Lower leg skin (tissue), 4 donors: ENCODE results near the gene BRD8. TPM values are rescaled to one million over a fixed set of nuclear protein-coding genes. Genes with fewer than 3 reads are reported as not detected.

Source experiments
- DNase-seq, 2 donors: peaks; one replicate each; pipeline ENCODE4 v3.0.0-alpha.2; 2019; ENCODE audit warnings: low spot score in 2 of 2
- H3K4me3 ChIP-seq: fragments of 200-600 bp; sonication (generic); 2 replicates; pipeline ENCODE4 v1.5.1; 2017; ENCODE audit warnings: mild to moderate bottlenecking, low read depth; ENCODE audit not compliant: poor library complexity, severe bottlenecking
- POLR2A ChIP-seq, 2 donors: fragments of 450-650 bp; IDR thresholded peaks; one replicate each; pipeline ENCODE4 v1.6.1; 2016 to 2017; ENCODE audit warnings: antibody characterized with exemption in 2 of 2, mild to moderate bottlenecking in 1 of 2, moderate library complexity in 1 of 2
- whole genome bisulfite sequencing, 2 donors: methylation state at CpG; one replicate each; pipeline ENCODE4 v1.1.5; 2018; 5-methylcytosine and 5-hydroxymethylcytosine counted together
- intact Hi-C: fragments of 100-400 bp; cut with DNase I; formaldehyde crosslinking; loops from one replicate; pipeline ENCODE4 v1.15.0; 2023; ENCODE audit warnings: low total_unique reads
- total RNA-seq, 4 donors: library from RNA; depleted of rRNA; stranded (reverse); fragments of >200 nt; gene quantifications; one replicate each; pipeline ENCODE4 v1.1.0, GENCODE V29; 2016
- TF ChIP-seq, protein P1 (sequence below), 3 donors: fragments of 450-650 bp; IDR thresholded peaks; one replicate each; pipeline ENCODE4 v1.5.1; 2016; ENCODE audit warnings: antibody characterized with exemption in 3 of 3, mild to moderate bottlenecking in 3 of 3, moderate library complexity in 2 of 3

Gene BRD8
- total RNA-seq, 4 donors from 2014 or later: 19.5 to 42.8 (median 31.0) TPM

DNA sequence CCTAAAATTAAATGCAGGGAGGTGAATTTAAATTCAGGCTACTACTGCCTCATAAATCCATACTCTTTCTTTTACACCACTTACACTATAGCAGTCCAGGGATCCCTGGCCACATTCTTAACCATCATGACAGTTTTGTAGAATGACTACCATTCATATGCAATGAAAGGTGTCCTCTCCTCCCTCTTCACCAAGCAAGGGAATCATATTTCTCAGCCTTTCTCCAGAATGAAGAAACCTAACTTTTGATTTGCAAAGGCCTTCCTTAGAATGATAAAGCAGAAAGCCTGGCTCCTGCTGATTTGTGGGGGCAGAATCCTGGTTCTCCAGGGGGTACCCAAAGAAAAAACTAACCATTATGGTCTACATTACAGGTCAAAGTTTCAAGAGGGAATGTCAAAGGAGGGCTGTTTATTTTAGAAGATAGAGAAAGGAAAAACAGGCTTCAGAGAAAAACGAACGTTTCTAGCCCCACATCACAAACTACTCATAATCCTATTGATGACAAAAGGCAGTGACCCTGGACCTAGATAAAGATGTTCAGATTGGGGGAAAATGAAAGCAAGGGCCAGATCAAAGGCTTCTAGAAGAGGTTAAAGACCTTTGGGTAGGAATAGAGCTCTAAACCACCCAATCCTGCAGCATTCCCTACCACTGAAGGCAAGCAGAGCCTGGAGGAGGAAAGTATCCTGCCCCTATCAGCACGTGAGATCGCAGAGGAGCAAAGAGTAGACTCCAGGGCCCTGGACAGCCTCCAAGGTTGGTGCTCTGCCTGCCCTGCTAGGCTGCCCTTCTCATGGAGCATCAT, 83.1 kb downstream of the BRD8 start:
- peak in 1 of 2 donors; percentile 42 for DNase-seq
- 49 to 56% methylated on average over 4 of the region's 4 CpGs for WGBS, 2 donors
- intact Hi-C loops: no loop called here
- H3K4me3 ChIP-seq: no peak overlapping the region
- TF ChIP-seq, protein P1, sequence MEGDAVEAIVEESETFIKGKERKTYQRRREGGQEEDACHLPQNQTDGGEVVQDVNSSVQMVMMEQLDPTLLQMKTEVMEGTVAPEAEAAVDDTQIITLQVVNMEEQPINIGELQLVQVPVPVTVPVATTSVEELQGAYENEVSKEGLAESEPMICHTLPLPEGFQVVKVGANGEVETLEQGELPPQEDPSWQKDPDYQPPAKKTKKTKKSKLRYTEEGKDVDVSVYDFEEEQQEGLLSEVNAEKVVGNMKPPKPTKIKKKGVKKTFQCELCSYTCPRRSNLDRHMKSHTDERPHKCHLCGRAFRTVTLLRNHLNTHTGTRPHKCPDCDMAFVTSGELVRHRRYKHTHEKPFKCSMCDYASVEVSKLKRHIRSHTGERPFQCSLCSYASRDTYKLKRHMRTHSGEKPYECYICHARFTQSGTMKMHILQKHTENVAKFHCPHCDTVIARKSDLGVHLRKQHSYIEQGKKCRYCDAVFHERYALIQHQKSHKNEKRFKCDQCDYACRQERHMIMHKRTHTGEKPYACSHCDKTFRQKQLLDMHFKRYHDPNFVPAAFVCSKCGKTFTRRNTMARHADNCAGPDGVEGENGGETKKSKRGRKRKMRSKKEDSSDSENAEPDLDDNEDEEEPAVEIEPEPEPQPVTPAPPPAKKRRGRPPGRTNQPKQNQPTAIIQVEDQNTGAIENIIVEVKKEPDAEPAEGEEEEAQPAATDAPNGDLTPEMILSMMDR (IDR thresholded peaks at IDR 0.05): no peak
- no peak for TF ChIP-seq POLR2A (IDR thresholded peaks at IDR 0.05)

DNA sequence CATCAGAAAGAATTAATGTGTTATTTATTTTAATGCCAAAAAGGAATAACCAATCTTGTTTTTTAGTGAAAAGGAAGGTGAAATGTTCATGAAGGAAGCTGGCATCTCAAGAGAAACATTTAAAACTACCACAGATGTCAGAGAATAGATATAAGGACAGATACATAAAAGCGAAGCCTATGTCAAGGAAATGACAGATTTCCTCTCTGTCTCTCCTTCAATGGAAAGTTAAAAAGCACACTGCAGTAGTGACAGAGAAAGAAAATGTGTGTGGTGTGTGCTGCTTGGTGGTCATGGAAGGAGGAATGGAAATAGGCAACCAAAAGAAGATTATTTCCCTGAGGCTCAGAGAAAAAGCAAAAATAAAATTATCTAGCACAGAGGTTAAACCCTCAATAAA, 85.4 kb downstream of the BRD8 start:
- DNase-seq: no peak
- intact Hi-C loops: no loop called here
- 52 to 59% methylated on average over 1 of the region's 1 CpG for WGBS, 2 donors
- TF ChIP-seq POLR2A (IDR thresholded peaks at IDR 0.05): no peak
- TF ChIP-seq, protein P1 (IDR thresholded peaks at IDR 0.05): no peak
- no peak overlapping the region for H3K4me3 ChIP-seq

DNA sequence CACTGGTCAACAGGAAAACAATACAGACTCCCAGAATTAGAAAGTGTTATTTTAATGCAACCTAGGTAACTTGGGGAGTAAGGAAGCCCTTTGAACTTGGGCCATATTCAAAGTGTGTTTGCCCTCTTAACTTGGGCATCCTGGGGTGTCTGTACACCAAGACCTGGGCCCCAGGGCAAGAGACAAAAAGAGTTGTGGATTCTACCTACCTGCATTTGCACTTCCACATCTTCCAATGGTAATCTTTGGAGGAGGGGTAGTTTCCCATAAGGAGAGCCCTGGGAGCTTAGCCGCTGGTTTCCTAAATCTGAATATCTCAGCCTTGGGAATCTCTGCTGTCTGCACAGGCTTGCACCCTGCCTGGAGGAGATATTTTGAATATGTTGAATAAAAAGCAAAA, 86.1 kb downstream of the BRD8 start:
- intact Hi-C loops: no loop called here
- WGBS, 2 donors: 57 to 77% methylated on average over 1 of the region's 1 CpG

DNA sequence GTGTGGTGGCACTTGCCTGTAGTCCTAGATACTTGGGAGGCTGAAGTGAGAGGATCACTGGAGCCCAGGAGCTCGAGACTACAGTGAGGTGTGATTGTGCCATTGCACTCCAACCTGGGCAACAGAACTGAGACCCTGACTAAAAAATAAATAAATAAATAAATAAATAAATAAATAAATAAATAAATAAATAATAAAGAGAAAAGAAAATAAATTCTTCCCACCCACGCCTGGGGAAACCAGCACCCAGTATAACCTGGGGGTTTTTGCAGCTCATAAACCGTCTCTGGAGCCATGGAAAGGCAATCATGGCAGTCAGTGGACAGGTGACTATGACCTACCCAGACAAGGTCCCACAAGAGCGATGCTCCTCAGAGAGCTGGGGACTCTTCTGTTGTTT, 86.7 kb downstream of the BRD8 start:
- intact Hi-C loops: no loop called here
- TF ChIP-seq, protein P1 (IDR thresholded peaks at IDR 0.05): no peak
- TF ChIP-seq POLR2A (IDR thresholded peaks at IDR 0.05): no peak
- WGBS, 2 donors: 81 to 84% methylated on average over 4 of the region's 4 CpGs

More for the DNA sequence above, 86.1 kb downstream of the BRD8 start:
- TF ChIP-seq, protein P1 (IDR thresholded peaks at IDR 0.05): no peak
- TF ChIP-seq POLR2A (IDR thresholded peaks at IDR 0.05): no peak
- no peak overlapping the region for H3K4me3 ChIP-seq
- peak in 1 of 2 donors; percentile 26 for DNase-seq

More for the DNA sequence above, 86.7 kb downstream of the BRD8 start:
- no peak overlapping the region for H3K4me3 ChIP-seq
- no peak for DNase-seq

Other genes starting within 250 kb of the BRD8 start
- 10 to 100 TPM; 17.9 to 25.6 (median 21.4) TPM for gene FAM13B, start 145.6 kb downstream of the BRD8 start, total RNA-seq
- gene WNT8A, start 94.6 kb downstream of the BRD8 start, total RNA-seq: not detected
- gene NME5, start 39.2 kb downstream of the BRD8 start, total RNA-seq: 1 to 10 TPM in 1 of 4 donors, under 1 TPM in 1, not detected in 2; 0.49 to 1.7 TPM
- gene KIF20A, start 482 bp upstream of the BRD8 start, total RNA-seq: 1 to 10 TPM; 1.3 to 3.2 (median 2.3) TPM
- 10 to 100 TPM; 21.3 to 33.4 (median 23.3) TPM for gene CDC23, start 34.7 kb upstream of the BRD8 start, total RNA-seq
- gene GFRA3, start 96.0 kb upstream of the BRD8 start, total RNA-seq: 1 to 10 TPM in 1 of 4 donors, under 1 TPM in 1, not detected in 2; 0.42 to 1.6 TPM
- 1 to 10 TPM in 1 of 4 donors, under 1 TPM in 2, not detected in 1; 0.34 to 1.4 (median 0.69) TPM for gene CDC25C, start 153.2 kb upstream of the BRD8 start, total RNA-seq
- 10 to 100 TPM; 15.2 to 19.9 (median 17.2) TPM for gene FAM53C, start 159.6 kb upstream of the BRD8 start, total RNA-seq
- gene KDM3B, start 174.1 kb upstream of the BRD8 start, total RNA-seq: 10 to 100 TPM; 54.4 to 72.7 (median 67.0) TPM